Large intestine (tissue), 3 donors: ENCODE results near the gene SQSTM1. TPM values are rescaled to one million over a fixed set of nuclear protein-coding genes. Genes with fewer than 3 reads are reported as not detected.

Experiments
- DNase-seq, 2 donors: peaks; one replicate each; pipeline versions ENCODE4 v3.0.0 to v3.0.0-alpha.2; 2013
- H3K27ac ChIP-seq: one replicate; pipeline ENCODE4 v1.5.1; 2013; ENCODE audit warnings: low read length
- H3K27me3 ChIP-seq: 2 replicates; pipeline ENCODE4 v1.6.1; 2013; ENCODE audit warnings: low read length; ENCODE audit not compliant: control insufficient read depth, insufficient read depth
- H3K36me3 ChIP-seq: 2 replicates; pipeline ENCODE4 v1.6.1; 2013; ENCODE audit warnings: low read length; ENCODE audit not compliant: control insufficient read depth, insufficient read depth
- H3K4me1 ChIP-seq: one replicate; pipeline ENCODE4 v1.6.1; 2013; ENCODE audit warnings: low read length; ENCODE audit not compliant: control insufficient read depth, insufficient read depth
- H3K4me3 ChIP-seq: one replicate; pipeline ENCODE4 v1.5.1; 2013; ENCODE audit warnings: low read length
- H3K9me3 ChIP-seq: one replicate; pipeline ENCODE4 v1.6.1; 2013; ENCODE audit warnings: mild to moderate bottlenecking, low read depth, low read length, moderate library complexity; ENCODE audit not compliant: control insufficient read depth
- WGBS: methylation state at CpG from one replicate; pipeline ENCODE4 v1.1.5; 2013; ENCODE audit warnings: low lambda C conversion rate; ENCODE audit not compliant: insufficient coverage; 5-methylcytosine and 5-hydroxymethylcytosine counted together
- polyA plus RNA-seq: library from polyadenylated mRNA; unstranded; fragments of 120-200 nt; gene quantifications from one replicate; pipeline ENCODE4 v1.2.1, GENCODE V29; 2013

SQSTM1 gene
- polyA plus RNA-seq, 1 donor = 165 TPM

- peaks cover 67% of the 10 kb centered on the region for H3K36me3 ChIP-seq
- WGBS = no CpG with 5 or more reads among the region's 4 CpGs
- DNase-seq = no peak
- peaks cover 7% of the 10 kb centered on the region for H3K9me3 ChIP-seq
- no peaks in the 10 kb centered on the region for H3K4me1 ChIP-seq
- H3K27ac ChIP-seq = no peak overlapping the region
- no peak overlapping the region for H3K4me3 ChIP-seq
- no peaks in the 10 kb centered on the region for H3K27me3 ChIP-seq
Measured at GRCh38 chr5:179882338-179882737, 61.6 kb downstream of the SQSTM1 start.

GRCh38 chr5:179883163-179883562, 62.5 kb downstream of the SQSTM1 start:
- 90% methylated on average over 3 of the region's 3 CpGs for WGBS
- Histone ChIP-seq H3K4me3 (no peak overlapping the region), H3K36me3 (peaks cover 68% of the 10 kb centered on the region)

GRCh38 chr5:179885491-179886090, 64.9 kb downstream of the SQSTM1 start:
- 100% methylated on average over 2 of the region's 13 CpGs for WGBS
- Histone ChIP-seq H3K36me3 (peaks cover 73% of the 10 kb centered on the region), H3K27ac (no peak overlapping the region), H3K4me3 (no peak overlapping the region), H3K9me3 (peaks cover 7% of the 10 kb centered on the region), H3K4me1 (no peaks in the 10 kb centered on the region), H3K27me3 (no peaks in the 10 kb centered on the region)
- no peak for DNase-seq

More at GRCh38 chr5:179883163-179883562, 62.5 kb downstream of the SQSTM1 start:
- Histone ChIP-seq H3K27ac (no peak overlapping the region), H3K4me1 (no peaks in the 10 kb centered on the region), H3K27me3 (no peaks in the 10 kb centered on the region), H3K9me3 (peaks cover 7% of the 10 kb centered on the region)
- DNase-seq = no peak

GRCh38 chr5:179886190-179886911, 65.6 kb downstream of the SQSTM1 start:
- H3K27me3 ChIP-seq = no peaks in the 10 kb centered on the region
- 83% methylated on average over 3 of the region's 14 CpGs for WGBS
- no peak overlapping the region for H3K27ac ChIP-seq

GRCh38 chr5:179887095-179887494, 66.4 kb downstream of the SQSTM1 start:
- Histone ChIP-seq H3K27me3 (no peaks in the 10 kb centered on the region), H3K4me3 (no peak overlapping the region), H3K4me1 (no peaks in the 10 kb centered on the region), H3K27ac (no peak overlapping the region), H3K9me3 (peaks cover 7% of the 10 kb centered on the region), H3K36me3 (peaks cover 88% of the 10 kb centered on the region)
- no peak for DNase-seq
- WGBS = no CpG with 5 or more reads among the region's 11 CpGs

More at GRCh38 chr5:179886190-179886911, 65.6 kb downstream of the SQSTM1 start:
- Histone ChIP-seq H3K4me3 (no peak overlapping the region), H3K4me1 (no peaks in the 10 kb centered on the region), H3K9me3 (peaks cover 7% of the 10 kb centered on the region), H3K36me3 (peaks cover 80% of the 10 kb centered on the region)
- no peak for DNase-seq

Other genes with a start within 250 kb of the SQSTM1 start
- 1,181 TPM for gene HNRNPH1, start 197.2 kb upstream of the SQSTM1 start, polyA plus RNA-seq
- gene CBY3, start 139.9 kb upstream of the SQSTM1 start, polyA plus RNA-seq = 1.2 TPM
- 473 TPM for gene CANX, start 121.9 kb upstream of the SQSTM1 start, polyA plus RNA-seq
- gene MAML1, start 88.1 kb upstream of the SQSTM1 start, polyA plus RNA-seq = 29.9 TPM
- gene LTC4S, start 26.9 kb upstream of the SQSTM1 start, polyA plus RNA-seq = 2.9 TPM
- gene MGAT4B, start 14.0 kb upstream of the SQSTM1 start, polyA plus RNA-seq = 185 TPM
- gene MRNIP, start 37.9 kb downstream of the SQSTM1 start, polyA plus RNA-seq = 39.4 TPM
- gene TBC1D9B, start 87.0 kb downstream of the SQSTM1 start, polyA plus RNA-seq = 83.0 TPM